Aorta (tissue), 5 donors: Measurements from ENCODE around the gene NFATC4. TPM values are rescaled to one million over a fixed set of nuclear protein-coding genes. Genes with fewer than 3 reads are reported as not detected.

ENCODE experiments used
- ATAC-seq: fragments of 200-7000 bp; cut with Tn5 transposase; one replicate; pipeline ENCODE4 v1.9.1; 2022; ENCODE audit warnings: moderate library complexity; ENCODE audit not compliant: low FRiP score
- DNase-seq, 2 donors: peaks; one replicate each; pipeline ENCODE4 v3.0.0-alpha.2; 2020
- H3K27ac ChIP-seq, 2 donors: one replicate each; pipeline ENCODE4 v1.5.1; 2013; ENCODE audit warnings: low read length in 2 of 2, mild to moderate bottlenecking in 2 of 2, moderate library complexity in 2 of 2, control low read depth in 1 of 2, inconsistent platforms in 1 of 2, low read depth in 1 of 2
- H3K27me3 ChIP-seq, 2 donors: one replicate each; pipeline ENCODE4 v1.6.1; 2013; ENCODE audit warnings: control low read depth in 1 of 2, low read length in 1 of 2, mild to moderate bottlenecking in 1 of 2, moderate library complexity in 1 of 2; ENCODE audit not compliant: insufficient read depth in 2 of 2, control insufficient read depth in 1 of 2
- H3K36me3 ChIP-seq, 2 donors: one replicate each; pipeline ENCODE4 v1.6.1; 2013; ENCODE audit warnings: control low read depth in 1 of 2, low read length in 1 of 2, mild to moderate bottlenecking in 1 of 2; ENCODE audit not compliant: insufficient read depth in 2 of 2, control insufficient read depth in 1 of 2
- H3K4me1 ChIP-seq, 2 donors: one replicate each; pipeline ENCODE4 v1.6.1; 2013; ENCODE audit warnings: low read length in 2 of 2, control low read depth in 1 of 2, mild to moderate bottlenecking in 1 of 2, moderate library complexity in 1 of 2; ENCODE audit not compliant: insufficient read depth in 2 of 2, control insufficient read depth in 1 of 2
- H3K4me3 ChIP-seq, 2 donors: one replicate each; pipeline ENCODE4 v1.5.1; 2013; ENCODE audit warnings: low read length in 2 of 2, control low read depth in 1 of 2, mild to moderate bottlenecking in 1 of 2
- H3K9me3 ChIP-seq: one replicate; pipeline ENCODE4 v1.6.1; 2013; ENCODE audit warnings: mild to moderate bottlenecking, low read length; ENCODE audit not compliant: control insufficient read depth
- WGBS, 2 donors: extraction: QIAGEN DNeasy Blood & Tissue Kit; methylation state at CpG; one replicate each; pipeline ENCODE4 v1.1.7; 2013; 5-methylcytosine and 5-hydroxymethylcytosine counted together
- intact Hi-C, 2 donors: fragments of 100-400 bp; cut with DNase I; formaldehyde crosslinking; loops; one replicate each; pipeline versions ENCODE4 v1.14.2 to v1.15.0; 2022
- long read RNA-seq, 2 donors: library from polyadenylated mRNA; unstranded; transcript quantifications; one replicate each; pipeline ENCODE4 v2.0.0, GENCODE V29; 2020 to 2021
- polyA plus RNA-seq, 2 donors: library from polyadenylated mRNA; stranded (reverse); fragments of 200-250 nt; gene quantifications; one replicate each; pipeline ENCODE4 v1.2.3, GENCODE V29; 2013
- total RNA-seq, 2 donors: library from RNA; stranded (reverse); fragmentation: NEBNext Ultra II Directional; extraction: Animal tissue kit (Norgen Biotek cat#: 25700); gene quantifications; one replicate each; pipeline ENCODE4 v1.2.1, GENCODE V29; 2021
- donor health status: healthy with polysubstance abuse.
- donor health status: Bipolar disorder and iron deficiency.
- donor health status: DM: no; HTN: no; CAD: no.
- donor health status: DM: no; HTN: no; CAD: no.
- donor health status: DM: yes; HTN: yes; CAD: no.

The NFATC4 gene
- total RNA-seq: 100 to 1,000 TPM in 1 of 2 donors, 10 to 100 TPM in 1; 85.5 to 121 TPM
- 100 to 1,000 TPM in 1 of 2 donors, 10 to 100 TPM in 1; 23.0 to 572 TPM for polyA plus RNA-seq
- long read RNA-seq, donor 1, full-length matches to known transcripts: 14 of 46 reads
- long read RNA-seq, donor 1, partial matches to known transcripts: 26 of 46 reads
- long read RNA-seq, donor 1, other reads (novel, unspliced or antisense): 6 of 46 reads
- long read RNA-seq, donor 2, full-length matches to known transcripts: 20 of 42 reads
- long read RNA-seq, donor 2, partial matches to known transcripts: 18 of 42 reads
- long read RNA-seq, donor 2, other reads (novel, unspliced or antisense): 4 of 42 reads

DNA sequence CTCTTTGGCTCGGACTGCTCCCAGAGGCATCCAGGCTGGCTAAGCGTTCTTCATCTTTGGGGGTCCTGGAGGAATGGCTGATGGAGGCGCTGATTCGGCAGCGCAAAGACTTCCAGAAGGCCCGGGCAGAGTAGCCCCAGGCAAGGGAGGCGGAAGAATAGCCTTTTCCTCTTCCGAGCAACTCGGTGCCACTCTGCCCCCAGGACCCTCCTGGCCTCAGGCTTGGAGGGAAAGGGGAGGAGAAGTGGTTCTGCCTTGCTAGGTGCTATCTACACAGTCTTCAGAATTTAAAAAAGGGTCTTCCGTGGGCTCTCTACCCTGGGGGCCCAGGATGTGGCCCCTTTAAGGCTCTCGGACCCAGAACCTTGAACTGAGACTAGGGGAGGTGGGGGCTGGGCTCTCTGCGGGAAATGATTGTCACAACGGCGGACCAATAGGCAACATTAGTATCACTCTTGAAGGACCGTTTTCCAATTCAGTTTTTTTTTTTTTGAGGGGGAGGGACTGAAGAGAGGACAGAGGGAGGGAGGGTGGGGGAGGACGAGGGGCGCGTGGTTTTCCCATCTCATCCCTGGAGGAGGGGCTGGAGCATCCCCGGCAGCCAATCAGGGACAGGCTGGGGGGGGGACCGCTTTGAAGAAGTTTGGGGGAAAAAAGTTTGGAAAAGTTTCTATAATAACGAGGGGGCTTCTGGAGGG lies at the start of gene NFATC4:
TSS of gene NFATC4 (plus strand) at position 671 of the 698 bp plus-strand sequence. CDS start 157 bp downstream, outside the sequence.
- ATAC-seq: peak; percentile 68
- H3K27ac ChIP-seq: peak within 1 kb of the TSS; percentile 73 to 90
- 2 to 3% methylated on average over 18 to 21 of the region's 21 CpGs for WGBS, 2 donors
- no peaks in the 10 kb centered on the region for H3K27me3 ChIP-seq
- H3K9me3 ChIP-seq: no peaks in the 10 kb centered on the region
- H3K4me3 ChIP-seq: peak within 1 kb of the TSS; percentile 47 to 68
- peak; percentile 83 to 89 for DNase-seq
- no peaks in the 10 kb centered on the region for H3K36me3 ChIP-seq
- H3K4me1 ChIP-seq: no peaks in the 10 kb centered on the region
- intact Hi-C loops: loop anchor here in 1 of 2 donors (2.0 kb wide), 3 partner anchors 31 to 221 kb away; partner anchors contain the start of genes NYNRIN, PSME2 and RNF31

DNA sequence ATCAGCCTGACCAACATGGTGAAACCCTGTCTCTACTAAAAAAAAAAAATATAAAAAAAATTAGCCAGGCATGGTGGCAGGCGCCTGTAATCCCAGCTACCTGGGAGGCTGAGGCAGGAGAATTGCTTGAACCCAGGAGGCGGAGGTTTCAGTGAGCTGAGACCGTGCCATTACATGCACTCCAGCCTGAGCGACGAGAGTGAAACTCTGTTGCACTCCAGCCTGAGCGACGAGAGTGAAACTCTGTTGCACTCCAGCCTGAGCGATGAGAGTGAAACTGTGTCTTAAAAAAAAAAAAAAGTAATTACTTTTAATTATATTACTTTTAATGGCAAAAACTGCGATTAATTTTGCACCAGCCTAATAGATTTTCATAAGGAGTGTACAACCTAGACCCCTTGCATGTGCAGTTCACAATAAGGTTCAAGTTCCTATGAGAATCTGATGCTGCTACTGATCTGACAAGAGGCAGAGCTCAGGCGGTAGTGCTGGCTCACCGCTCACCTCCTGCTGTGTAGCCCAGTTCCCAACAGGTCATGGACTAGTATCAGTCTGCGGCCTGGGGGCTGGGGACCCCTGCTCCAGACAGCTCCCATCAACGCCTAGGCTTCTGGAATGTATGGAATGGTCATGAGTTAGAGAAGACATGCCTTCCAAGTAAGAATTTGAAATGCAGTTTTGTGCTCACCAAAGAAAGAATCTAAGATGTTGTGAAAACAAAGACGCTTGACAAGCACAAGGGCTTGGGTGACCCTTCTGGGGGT lies 46.6 kb upstream of the NFATC4 start:
- WGBS, 2 donors: 78 to 82% methylated on average over 13 to 14 of the region's 14 CpGs
- Histone ChIP-seq H3K27ac (no peak overlapping the region), H3K36me3 (no peaks in the 10 kb centered on the region), H3K9me3 (no peaks in the 10 kb centered on the region), H3K4me1 (no peaks in the 10 kb centered on the region), H3K4me3 (no peak overlapping the region), H3K27me3 (no peaks in the 10 kb centered on the region)
- ATAC-seq (no peak), DNase-seq (peak in 1 of 2 donors; percentile 40)
- intact Hi-C loops: no loop called here

DNA sequence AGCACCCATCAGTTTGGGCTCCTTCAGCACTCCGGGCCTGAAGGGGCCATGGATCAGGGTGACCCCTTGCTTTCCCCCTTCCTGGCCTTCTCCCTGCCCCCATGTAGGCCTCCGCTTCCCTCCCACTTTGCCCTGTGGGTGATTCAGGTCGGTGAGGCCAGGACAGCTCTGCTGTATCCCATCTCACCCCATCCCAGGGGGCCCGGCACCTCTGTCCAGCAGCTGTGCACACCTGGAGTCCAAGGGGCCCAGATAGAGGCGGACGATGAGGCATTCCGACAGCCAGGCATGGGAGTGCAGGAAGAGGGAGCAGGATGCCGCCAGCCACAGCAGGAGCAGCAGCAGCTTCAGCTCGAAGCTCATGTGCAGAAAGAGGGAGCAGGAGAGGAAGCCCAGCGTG lies 45.3 kb upstream of the NFATC4 start:
- WGBS, 2 donors: 83 to 84% methylated on average over 9 to 10 of the region's 10 CpGs
- intact Hi-C loops: no loop called here
- Histone ChIP-seq H3K4me1 (no peaks in the 10 kb centered on the region), H3K27me3 (no peaks in the 10 kb centered on the region), H3K36me3 (no peaks in the 10 kb centered on the region), H3K9me3 (no peaks in the 10 kb centered on the region), H3K4me3 (no peak overlapping the region), H3K27ac (no peak overlapping the region)
- no peak for ATAC-seq
- peak in 1 of 2 donors; percentile 68 for DNase-seq

DNA sequence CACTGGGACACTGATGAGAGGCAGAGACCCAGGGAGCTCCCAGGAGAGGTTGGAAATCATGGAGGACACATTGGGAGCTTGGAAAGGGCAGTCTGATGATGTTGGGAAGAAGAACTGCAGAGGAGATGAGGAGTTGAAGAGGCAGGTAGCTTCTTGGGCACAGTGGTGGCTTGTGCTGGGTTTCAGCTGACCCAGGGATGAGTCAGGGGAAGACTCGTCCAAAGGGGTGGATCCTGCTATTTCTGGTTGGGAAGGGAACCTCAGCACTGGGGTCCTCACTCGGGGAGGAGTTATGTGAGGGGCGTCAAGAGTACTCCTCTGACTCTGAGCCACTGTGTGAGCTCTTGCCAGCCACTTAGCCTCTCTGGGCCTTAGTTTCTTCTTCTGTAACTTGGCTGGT lies 44.6 kb upstream of the NFATC4 start:
- Histone ChIP-seq H3K4me1 (no peaks in the 10 kb centered on the region), H3K27me3 (no peaks in the 10 kb centered on the region), H3K4me3 (no peak overlapping the region), H3K36me3 (no peaks in the 10 kb centered on the region), H3K27ac (no peak overlapping the region), H3K9me3 (no peaks in the 10 kb centered on the region)
- ATAC-seq (no peak), DNase-seq (peak in 1 of 2 donors; percentile 13)
- intact Hi-C loops: no loop called here
- WGBS, 2 donors: 58 to 64% methylated on average over 3 of the region's 3 CpGs

DNA sequence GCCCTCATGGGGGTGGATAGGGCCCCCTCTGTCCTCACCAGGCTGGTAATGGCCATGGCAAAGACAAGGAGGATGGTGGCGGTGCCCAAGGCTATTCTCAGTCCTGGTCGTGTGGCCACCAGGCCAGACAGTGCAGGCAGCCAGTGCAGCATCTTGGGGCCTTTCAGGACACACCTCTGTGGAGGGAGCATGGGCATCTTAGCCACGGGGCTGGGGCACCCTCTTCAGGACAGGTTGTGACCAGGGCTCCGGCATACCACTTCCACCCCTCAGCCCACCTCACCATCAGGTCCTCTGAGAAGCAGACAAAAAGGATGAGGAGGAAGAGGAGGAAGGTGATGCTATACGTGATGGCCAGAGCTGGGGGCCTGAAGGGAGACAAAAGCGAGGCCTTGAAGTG lies 44.0 kb upstream of the NFATC4 start:
- no peak for ATAC-seq
- Histone ChIP-seq H3K4me3 (no peak overlapping the region), H3K27ac (no peak overlapping the region), H3K27me3 (no peaks in the 10 kb centered on the region), H3K36me3 (no peaks in the 10 kb centered on the region), H3K9me3 (no peaks in the 10 kb centered on the region), H3K4me1 (no peaks in the 10 kb centered on the region)
- intact Hi-C loops: no loop called here
- DNase-seq: peak in 1 of 2 donors; percentile 72
- WGBS, 2 donors: 76 to 78% methylated on average over 6 of the region's 6 CpGs

DNA sequence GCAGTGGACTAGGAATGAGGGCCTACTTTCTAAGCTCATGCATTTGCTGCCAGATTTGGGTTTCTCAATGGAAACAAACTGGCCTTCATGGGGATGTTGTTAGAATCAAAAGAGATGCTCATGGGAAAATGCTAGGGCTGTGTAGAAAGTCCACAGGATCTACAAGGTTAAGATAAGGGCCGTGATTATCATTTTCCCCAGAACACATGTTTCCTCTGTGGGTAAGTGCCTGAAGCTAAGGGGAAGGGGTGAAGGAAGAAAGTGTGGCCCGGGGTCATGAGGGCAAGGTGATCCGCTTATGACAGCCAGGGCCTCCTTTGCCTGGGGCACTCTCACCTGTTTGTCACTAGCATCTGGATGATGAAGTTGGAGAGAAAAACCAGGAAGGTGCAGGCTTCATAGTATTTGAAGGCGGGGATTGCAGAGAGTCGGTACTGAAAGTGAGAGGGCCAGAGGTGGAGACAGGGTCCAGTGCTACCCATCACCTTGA lies 42.9 kb upstream of the NFATC4 start:
- WGBS, 2 donors: 90 to 96% methylated on average over 5 of the region's 5 CpGs
- Histone ChIP-seq H3K9me3 (no peaks in the 10 kb centered on the region), H3K4me1 (no peaks in the 10 kb centered on the region), H3K27me3 (no peaks in the 10 kb centered on the region), H3K27ac (no peak overlapping the region), H3K36me3 (no peaks in the 10 kb centered on the region), H3K4me3 (no peak overlapping the region)
- DNase-seq (peak in 1 of 2 donors; percentile 31), ATAC-seq (no peak)
- intact Hi-C loops: no loop called here

DNA sequence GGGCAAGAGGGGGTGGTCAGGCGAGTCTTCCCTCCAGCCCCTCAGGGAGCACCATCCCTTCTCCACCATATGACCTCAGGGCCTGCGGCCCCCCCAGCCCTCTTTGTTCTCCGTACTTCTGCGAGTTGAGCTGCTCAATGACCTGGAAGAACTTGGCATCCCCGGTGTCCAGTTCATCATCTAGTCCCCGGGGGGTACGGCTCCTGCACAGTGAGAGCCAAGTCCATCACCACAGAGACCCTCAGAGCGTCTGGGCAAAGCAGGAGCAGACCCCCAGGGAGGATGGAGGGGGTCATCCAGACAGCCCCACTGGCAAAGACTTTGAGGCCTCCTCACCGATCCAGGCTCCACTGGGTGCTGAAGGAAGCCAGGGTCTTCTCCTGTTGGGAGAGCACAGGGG lies 42.0 kb upstream of the NFATC4 start:
- Histone ChIP-seq H3K36me3 (no peaks in the 10 kb centered on the region), H3K27me3 (no peaks in the 10 kb centered on the region), H3K4me3 (no peak overlapping the region), H3K4me1 (no peaks in the 10 kb centered on the region), H3K9me3 (no peaks in the 10 kb centered on the region), H3K27ac (no peak overlapping the region)
- intact Hi-C loops: no loop called here
- DNase-seq: peak in 1 of 2 donors; percentile 33
- WGBS, 2 donors: 76 to 79% methylated on average over 9 of the region's 9 CpGs
- no peak for ATAC-seq

DNA sequence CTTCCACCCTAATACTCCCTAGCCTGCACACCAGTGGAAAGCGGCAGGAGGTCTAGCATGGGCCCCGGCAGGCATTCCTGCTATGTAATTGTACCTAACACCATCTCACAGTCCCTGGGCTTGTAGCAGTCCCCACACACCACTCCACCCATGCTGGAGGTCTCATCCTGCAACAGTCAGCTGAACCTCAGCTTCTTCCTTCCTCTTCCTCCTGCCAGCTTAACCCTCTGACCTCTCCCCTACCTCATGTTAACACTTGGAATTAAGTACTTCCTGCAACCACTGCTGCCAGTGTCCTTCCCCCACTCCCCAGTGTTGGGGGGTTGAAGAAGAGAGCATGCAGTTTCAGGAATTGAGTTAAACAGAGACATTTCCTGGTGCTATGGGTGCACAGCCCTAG lies 40.7 kb upstream of the NFATC4 start:
- WGBS, 2 donors: 86 to 92% methylated on average over 2 of the region's 2 CpGs
- no peak overlapping the region for H3K4me3 ChIP-seq
- no peak overlapping the region for H3K27ac ChIP-seq
- intact Hi-C loops: no loop called here
- no peaks in the 10 kb centered on the region for H3K36me3 ChIP-seq
- DNase-seq: peak in 1 of 2 donors; percentile 44
- H3K9me3 ChIP-seq: no peaks in the 10 kb centered on the region
- H3K4me1 ChIP-seq: no peaks in the 10 kb centered on the region
- ATAC-seq: no peak
- H3K27me3 ChIP-seq: no peaks in the 10 kb centered on the region
